NCI-H82 (cell line): ENCODE measurements around the gene SH2D1B.
A peak's percentile ranks its signal among the peaks of the same experiment; 100 is the strongest.

Experiments
- DNase-seq: peaks from one replicate; lab custom pipeline; 2025; lab: John Stamatoyannopoulos, UW

Gene SH2D1B

GRCh38 chr1:162398999-162399580 lies 12.8 kb downstream of the SH2D1B start:
- DNase-seq, result no peak

DNA sequence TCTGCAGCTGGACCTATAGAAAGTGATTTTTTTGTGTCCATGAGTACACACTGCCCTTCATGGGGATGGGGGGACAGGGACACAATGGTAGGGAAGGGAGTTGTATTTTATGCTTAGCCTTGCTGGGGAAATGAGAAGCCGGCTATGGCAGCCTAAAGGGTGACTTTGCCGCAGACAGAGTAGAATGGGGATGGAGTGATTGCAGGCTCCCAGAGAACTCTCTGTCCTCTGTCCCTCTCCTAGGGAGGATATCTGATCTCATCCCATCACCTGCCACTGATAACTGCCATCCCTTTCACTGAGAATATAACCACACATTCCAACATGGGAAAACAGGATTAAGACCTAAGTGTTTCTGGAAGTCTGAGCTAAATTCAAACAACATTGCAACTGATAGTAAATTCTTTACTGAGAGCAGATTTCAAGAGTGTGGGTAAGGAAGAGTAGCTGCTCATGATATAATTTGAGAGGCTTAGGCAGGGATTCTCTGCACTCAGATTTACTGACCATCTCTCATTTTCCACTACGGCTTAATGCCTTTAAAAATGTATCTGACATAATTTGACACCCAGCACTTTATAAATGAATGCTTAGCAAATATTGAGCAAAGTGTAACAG lies 13.9 kb downstream of the SH2D1B start:
- peak; percentile 36 for DNase-seq

DNA sequence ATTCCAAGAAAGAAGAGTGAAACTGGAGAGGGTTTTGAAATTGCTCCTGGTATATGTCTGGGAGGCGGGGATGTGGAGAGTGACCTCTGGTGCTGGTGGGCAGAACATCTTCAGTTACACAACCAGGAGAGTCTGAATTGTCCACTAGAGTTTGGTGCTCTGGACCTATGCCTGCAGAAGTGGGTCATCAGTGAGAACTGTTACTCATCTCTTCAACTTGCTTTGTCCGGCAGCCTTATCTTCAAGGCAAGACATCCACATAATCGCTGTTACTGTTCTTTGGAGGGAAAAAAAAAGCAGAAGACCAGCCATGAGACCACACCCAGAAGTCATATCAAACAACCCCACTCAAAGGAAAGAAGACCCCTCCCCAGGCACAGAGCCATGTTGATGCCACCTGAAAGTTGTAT lies 14.9 kb downstream of the SH2D1B start:
- DNase-seq, result no peak

DNA sequence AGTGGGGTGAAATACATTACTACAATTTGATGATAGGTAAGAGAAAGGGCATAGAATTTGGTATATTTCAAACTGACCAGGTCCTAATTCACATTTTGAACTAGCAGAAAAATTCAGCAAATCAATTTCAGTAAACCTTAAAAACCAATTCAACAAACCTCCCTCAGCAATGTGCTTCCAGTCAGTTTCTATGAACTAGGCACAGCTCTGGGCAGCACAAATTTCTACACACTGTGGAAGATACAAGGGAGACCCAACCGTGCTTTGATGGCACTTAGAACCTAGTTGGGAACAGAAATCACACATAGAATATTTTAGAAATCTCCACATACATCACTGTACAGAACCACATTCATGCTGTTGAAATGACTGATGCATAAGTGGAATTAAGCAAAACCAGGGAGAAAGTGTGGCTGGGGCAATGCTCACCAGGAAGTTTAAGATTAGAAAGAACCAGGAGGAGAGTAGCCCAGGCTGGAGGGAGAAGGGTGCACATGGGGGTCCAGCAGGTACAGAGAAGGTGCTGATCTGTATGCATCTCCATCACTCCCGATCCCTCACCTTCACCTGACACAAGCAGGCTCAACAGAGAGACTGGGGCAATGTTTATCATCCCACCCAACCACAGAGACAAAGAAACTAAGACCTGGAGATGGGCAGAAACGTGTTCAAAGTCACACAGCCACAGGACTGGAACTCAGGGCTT lies 15.6 kb downstream of the SH2D1B start:
- DNase-seq, result no peak

GRCh38 chr1:162391790-162392563 lies 20.0 kb downstream of the SH2D1B start:
- DNase-seq, result peak; percentile 97

GRCh38 chr1:162390396-162391185 lies 21.3 kb downstream of the SH2D1B start:
- DNase-seq, result peak; percentile 58

- DNase-seq, result peak; percentile 51
Measured at GRCh38 chr1:162389971-162390370, 22.0 kb downstream of the SH2D1B start.

DNA sequence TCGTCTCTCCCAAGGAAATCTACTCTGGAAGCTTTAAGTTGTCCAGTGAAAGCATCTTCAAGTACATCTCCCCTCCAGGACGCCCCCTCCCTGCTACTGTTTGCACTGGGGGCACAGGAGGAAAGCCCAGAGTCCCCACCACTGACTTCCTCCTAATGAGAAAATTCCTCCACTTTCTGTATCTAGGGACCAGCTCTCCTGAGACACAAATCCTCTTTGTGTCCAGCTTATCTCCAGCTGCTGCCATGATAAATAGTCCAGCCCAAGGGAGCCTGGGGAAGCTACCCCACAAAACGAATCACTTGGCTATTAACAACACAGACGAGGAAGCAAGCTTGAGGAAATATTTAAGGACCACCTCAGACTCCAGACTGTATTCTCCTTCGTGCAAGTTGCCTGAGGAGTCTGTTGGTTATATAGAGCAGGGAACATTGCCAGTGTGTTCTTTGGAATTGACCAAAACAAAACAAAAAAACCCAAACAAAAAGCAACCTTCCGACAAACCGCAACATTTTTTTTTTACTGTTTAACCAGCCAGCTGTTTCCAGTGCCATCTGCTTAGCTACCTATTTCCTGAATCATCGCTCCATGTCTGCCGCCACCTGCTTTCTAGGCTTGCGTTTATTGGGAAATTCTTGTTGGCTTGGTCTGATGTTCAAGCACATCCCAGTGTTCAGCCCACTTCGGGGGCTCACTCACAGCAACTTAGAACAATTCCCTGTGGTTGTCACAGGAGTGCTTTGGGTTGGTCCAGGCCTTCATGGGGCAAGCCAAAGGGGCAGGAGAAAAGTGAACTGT lies 22.7 kb downstream of the SH2D1B start:
- DNase-seq, result peak; percentile 96

- DNase-seq, result no peak
Measured at GRCh38 chr1:162388615-162389014, 23.3 kb downstream of the SH2D1B start.

DNA sequence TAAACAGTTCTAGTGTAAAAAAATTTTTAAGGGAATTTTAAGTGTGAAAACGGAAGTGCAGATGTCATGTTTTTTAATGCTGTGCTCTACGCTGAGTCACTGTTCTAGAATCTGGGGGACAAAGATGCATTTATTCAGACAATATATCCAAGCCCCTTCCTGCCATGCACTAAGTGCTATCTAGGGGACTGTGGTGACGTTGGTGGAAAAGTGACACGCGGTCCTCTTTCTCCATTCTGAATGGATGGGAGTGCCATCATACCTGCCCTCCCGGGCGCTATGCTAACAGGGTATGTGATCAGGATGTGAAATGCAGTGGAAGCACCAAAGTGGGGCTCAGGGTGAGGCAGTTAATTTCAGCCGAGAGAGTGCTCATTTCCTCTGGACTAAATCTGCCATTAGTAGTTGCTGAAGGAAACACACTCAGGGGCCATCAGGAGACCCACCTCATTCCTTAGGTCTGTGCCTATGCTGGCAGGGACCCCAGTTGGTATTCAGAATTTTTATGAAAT lies 23.8 kb downstream of the SH2D1B start:
- DNase-seq, result no peak

DNA sequence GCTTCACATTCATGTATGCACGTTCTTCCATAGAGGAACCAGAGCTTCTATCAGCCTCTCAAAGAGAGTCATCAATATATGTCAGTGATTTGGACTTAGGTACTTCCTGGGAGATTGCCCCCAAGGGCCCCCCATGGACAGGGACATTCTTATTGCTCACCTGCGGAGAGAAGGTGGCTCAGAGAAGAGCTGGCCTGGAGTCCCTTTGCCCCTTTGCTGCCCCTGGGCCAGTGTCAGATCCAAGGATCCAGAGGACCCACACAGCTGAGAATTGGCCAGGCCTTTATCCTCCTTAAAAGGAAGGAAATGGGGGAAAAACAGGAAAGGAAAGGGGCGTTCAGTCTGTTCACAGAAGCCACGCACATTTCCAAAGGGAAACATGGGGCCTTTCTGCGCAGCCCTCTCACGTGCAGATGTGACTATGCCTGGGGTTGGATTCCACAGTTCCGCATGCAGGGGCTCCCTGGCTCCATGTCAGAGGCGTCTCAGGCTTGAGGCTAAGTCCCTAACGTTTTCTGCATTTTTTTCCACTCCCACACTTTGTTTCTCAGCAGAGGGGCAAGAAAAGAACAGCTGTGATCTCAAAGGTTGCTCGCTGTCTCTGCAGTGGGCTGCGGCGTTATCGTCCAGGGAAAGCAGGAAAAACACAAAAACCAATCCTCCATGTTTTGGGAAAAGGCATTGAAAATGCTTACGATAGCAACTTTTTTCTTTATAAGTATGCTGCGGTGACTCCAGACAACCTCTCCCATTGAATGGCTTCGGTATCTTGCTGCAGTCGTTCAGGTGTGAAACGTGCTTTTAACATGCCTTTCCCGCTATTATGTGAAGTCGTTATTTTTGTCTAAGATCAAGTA lies 24.5 kb downstream of the SH2D1B start:
- DNase-seq, result no peak

DNA sequence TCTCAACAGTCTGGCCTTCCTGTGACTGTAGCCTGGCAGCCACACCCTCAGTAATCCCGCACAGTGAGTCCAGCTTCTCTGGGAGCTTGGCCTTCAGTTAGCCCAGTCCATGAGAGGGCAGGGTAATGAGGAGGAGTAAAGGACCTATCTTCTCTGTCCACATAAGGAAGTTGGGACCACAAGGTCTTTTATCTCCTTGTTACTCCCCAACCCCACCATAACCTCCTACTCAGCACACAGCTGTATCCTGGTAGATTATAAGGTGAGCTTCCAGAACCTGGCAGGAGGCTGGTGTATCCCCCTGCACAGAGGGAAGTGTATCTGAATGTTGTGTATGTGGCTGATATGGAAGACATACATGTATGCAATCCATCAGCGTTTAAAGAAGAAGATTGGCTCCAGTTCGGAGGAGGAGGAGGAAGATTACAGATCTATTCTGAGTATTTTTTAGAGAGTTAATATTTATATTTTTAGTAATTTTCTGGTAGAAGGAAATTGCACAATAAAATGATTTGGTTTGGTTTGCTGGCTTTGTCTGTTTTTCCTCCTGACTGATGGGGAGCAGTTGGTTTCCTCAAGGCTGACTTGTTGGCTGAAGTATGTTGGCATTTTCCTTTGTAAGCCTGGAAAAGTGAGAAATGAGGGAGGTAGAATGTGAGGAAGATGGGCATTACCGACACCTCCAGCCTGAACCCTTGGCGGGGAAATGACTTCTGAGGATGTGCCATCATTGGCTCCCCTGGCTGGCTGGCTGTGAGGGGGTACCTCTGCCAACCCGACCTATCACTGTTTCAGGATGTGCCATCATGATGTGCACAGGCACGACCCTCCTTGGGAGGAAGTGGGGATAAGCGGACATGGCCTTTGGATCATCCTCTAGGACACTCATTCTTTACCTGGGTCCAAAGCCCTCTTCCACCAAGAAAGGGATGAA lies 25.4 kb downstream of the SH2D1B start:
- no peak for DNase-seq

DNA sequence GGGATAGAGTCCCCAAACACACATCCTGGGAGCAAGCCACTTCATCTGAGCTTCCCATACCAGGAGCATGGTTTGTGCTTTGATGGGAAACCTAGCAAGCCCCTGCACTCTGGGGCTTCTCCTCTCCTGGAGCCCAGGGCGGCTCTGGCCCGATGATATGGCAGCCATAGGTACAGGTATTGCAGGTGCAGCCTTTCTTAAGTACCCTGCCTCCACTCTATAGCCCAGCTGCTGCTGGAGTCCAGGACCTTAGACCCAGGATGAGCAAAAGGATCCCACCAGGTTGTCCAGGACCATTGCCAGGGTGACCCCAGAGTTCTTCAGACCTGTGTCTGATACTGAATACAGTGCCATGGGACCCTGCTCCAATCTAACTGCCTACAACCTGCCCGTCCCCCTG lies 26.2 kb downstream of the SH2D1B start:
- DNase-seq, result no peak

GRCh38 chr1:162385280-162385623 lies 26.7 kb downstream of the SH2D1B start:
- no peak for DNase-seq

- no peak for DNase-seq
Measured at GRCh38 chr1:162384601-162385279, 27.2 kb downstream of the SH2D1B start.

GRCh38 chr1:162384116-162384515 lies 27.8 kb downstream of the SH2D1B start:
- no peak for DNase-seq

DNA sequence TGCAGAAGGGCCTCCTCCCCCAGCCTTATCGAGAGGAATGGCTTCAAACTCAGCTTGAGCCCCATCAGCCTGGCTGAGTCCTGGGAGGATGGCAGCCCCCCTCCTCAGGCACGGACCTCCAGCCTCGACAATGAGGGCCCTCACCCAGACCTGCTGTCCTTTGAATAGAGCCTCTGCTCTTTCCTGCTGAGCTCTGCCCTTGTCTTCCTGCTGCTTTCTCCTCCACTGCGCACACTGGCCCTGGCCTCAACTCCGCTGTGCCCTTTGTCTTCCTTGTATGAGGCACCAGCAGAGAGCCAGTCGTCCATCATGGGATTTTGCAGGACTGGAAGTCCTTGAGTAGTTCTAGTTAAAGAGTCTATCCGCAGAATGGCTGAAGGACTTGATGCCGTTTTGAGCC lies 28.4 kb downstream of the SH2D1B start:
- DNase-seq, result no peak

DNA sequence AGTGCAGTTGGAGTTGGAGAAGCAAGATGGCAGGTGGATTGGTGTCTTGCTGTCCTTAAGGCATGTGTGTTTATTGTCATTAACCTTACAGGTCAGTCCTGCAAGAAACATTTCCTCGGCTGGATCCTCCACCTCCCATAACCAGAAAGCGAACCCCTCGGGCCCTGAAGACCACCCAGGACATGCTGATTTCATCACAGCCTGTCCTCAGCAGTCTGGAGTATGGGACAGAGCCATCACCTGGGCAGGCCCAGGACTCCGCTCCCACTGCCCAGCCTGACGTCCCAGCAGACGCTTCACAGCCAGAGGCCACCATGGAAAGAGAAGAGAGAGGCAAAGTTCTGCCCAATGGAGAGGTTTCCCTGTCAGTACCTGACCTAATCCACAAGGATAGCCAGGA lies 28.8 kb downstream of the SH2D1B start:
- no peak for DNase-seq
